K562 (cell line): ENCODE results near the gene PLXND1.

Experiments
- EP300 ChIP-seq: IDR thresholded peaks from 2 replicates; pipeline ENCODE4 v1.6.1; 2012; ENCODE audit warnings: low read length, improper control_type of control experiment
- NR1H2 ChIP-seq: sonication (generic); formaldehyde crosslinking; IDR thresholded peaks from 2 replicates; pipeline ENCODE4 v1.4.0; 2020; ENCODE audit warnings: mild to moderate bottlenecking, missing genetic modification reagents
- POLR2A ChIP-seq: fragments of 450-650 bp; conservative IDR thresholded peaks from 2 replicates; pipeline ENCODE4 v1.6.1; 2016
- RAD21 ChIP-seq, 2 experiments: fragments of 250-450 bp in 1 of 2; fragments of 450-650 bp in 1 of 2; sonication (Bioruptor Pico) in 1 of 2; formaldehyde crosslinking in 1 of 2; IDR thresholded peaks in 1 of 2; conservative IDR thresholded peaks in 1 of 2; 2 replicates each; pipeline versions ENCODE4 v1.4.0 to v1.8.0; 2020 to 2022; ENCODE audit warnings: mild to moderate bottlenecking in 2 of 2, moderate library complexity in 1 of 2
- SP2 ChIP-seq: IDR thresholded peaks from 2 replicates; pipeline ENCODE4 v1.6.1; 2011; ENCODE audit warnings: mild to moderate bottlenecking, low read depth, low read length, moderate library complexity; ENCODE audit not compliant: poor library complexity, severe bottlenecking; ENCODE audit errors: extremely low read depth
- TBP ChIP-seq: optimal IDR thresholded peaks from 2 replicates; pipeline ENCODE3; 2011; ENCODE audit warnings: low read depth, low read length, improper control_type of control experiment
- ZFP36 ChIP-seq: fragments of 150-350 bp; IDR thresholded peaks from 2 replicates; pipeline ENCODE4 v1.6.1; 2018; ENCODE audit warnings: low read length, low read depth; ENCODE audit not compliant: partially characterized antibody
- ZFX ChIP-seq: sonication (generic); formaldehyde crosslinking; IDR thresholded peaks from 2 replicates; pipeline ENCODE4 v1.8.0; 2022; ENCODE audit warnings: mild to moderate bottlenecking, missing genetic modification reagents, moderate library complexity
- ZNF175 ChIP-seq: fragments of 200-800 bp; sonication (Bioruptor generic); IDR thresholded peaks from 2 replicates; pipeline ENCODE4 v1.6.1; 2016; ENCODE audit warnings: low read depth, mild to moderate bottlenecking, missing genetic modification characterization, missing compliant biosample characterization
- ZNF224 ChIP-seq: sonication (generic); formaldehyde crosslinking; IDR thresholded peaks from 2 replicates; pipeline ENCODE4 v1.8.0; 2022; ENCODE audit warnings: mild to moderate bottlenecking, missing genetic modification reagents
- TF ChIP-seq, protein P1 (sequence below), 3 experiments: IDR thresholded peaks in 2 of 3; conservative IDR thresholded peaks in 1 of 3; 2 replicates each; pipeline ENCODE4 v1.5.1; 2011 to 2012; ENCODE audit warnings: low read length in 3 of 3, mild to moderate bottlenecking in 3 of 3, control low read depth in 2 of 3, improper control_type of control experiment in 1 of 3, inconsistent platforms in 1 of 3, low read depth in 1 of 3, mixed read lengths in 1 of 3, moderate library complexity in 1 of 3; ENCODE audit not compliant: insufficient read depth in 2 of 3
- TF ChIP-seq, protein P2 (sequence below): sonication (generic); formaldehyde crosslinking; IDR thresholded peaks from 2 replicates; pipeline ENCODE4 v1.8.1; 2023; ENCODE audit warnings: mild to moderate bottlenecking, missing genetic modification reagents

DNA sequence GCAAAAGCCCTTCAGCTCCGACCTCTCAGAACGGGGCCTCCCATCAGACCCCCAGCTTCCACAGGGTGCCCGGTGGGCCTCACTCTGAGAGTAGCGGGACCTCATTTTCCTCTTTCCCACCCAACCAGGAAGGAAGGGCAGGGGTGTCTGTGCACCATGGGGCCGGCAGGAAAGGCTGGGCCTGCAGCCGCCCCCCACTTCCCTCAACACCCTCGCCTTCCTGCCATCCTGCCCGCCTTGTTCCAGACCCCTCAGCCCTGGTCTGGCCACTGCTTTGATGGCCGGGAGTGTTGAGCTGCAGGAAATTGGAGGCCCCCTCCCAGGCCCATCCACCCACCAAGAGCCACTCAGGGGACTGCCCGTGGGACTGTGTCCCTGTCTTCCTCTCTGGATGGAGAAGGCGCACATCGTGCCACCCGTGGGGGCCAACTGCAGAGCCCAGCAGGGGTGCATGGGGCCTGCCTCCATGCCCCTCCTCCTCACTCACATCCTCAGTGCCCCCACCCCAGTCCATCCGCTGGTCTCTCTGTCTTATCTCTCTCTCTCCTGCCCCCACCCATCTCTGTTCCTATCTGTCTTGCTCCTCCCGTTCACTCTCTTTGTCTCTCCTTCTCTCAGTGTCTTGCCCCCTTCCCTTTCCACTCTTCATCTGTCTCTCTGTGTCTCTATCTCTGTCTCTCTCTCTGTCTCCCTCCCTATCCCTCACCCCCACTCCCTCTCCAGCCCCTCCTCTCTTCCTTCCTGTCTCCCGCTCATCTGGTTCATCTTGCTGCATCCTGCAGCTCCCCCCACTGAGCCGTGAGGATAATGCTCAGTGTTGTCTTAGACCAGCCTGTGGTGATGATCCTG, 1.8 kb upstream of the PLXND1 start:
- no peak for TF ChIP-seq POLR2A
- no peak for TF ChIP-seq ZFX
- TF ChIP-seq, protein P1, sequence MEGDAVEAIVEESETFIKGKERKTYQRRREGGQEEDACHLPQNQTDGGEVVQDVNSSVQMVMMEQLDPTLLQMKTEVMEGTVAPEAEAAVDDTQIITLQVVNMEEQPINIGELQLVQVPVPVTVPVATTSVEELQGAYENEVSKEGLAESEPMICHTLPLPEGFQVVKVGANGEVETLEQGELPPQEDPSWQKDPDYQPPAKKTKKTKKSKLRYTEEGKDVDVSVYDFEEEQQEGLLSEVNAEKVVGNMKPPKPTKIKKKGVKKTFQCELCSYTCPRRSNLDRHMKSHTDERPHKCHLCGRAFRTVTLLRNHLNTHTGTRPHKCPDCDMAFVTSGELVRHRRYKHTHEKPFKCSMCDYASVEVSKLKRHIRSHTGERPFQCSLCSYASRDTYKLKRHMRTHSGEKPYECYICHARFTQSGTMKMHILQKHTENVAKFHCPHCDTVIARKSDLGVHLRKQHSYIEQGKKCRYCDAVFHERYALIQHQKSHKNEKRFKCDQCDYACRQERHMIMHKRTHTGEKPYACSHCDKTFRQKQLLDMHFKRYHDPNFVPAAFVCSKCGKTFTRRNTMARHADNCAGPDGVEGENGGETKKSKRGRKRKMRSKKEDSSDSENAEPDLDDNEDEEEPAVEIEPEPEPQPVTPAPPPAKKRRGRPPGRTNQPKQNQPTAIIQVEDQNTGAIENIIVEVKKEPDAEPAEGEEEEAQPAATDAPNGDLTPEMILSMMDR (IDR thresholded peaks at IDR 0.05 in 2 of 3, conservative IDR thresholded peaks at IDR 0.05 in 1 of 3; ENCODE audit: insufficient read depth in 2 of 3, low read depth in 1 of 3, low read length in 3 of 3), result peak in 2 of 3 experiments; percentile 43 to 55; a peak in 5 of 6 replicates
- TF ChIP-seq ZNF175 (CRISPR knock-in tag), result no peak
- TF ChIP-seq SP2, result no peak
- no peak for TF ChIP-seq NR1H2 (CRISPR knock-in tag)
- TF ChIP-seq, protein P2, sequence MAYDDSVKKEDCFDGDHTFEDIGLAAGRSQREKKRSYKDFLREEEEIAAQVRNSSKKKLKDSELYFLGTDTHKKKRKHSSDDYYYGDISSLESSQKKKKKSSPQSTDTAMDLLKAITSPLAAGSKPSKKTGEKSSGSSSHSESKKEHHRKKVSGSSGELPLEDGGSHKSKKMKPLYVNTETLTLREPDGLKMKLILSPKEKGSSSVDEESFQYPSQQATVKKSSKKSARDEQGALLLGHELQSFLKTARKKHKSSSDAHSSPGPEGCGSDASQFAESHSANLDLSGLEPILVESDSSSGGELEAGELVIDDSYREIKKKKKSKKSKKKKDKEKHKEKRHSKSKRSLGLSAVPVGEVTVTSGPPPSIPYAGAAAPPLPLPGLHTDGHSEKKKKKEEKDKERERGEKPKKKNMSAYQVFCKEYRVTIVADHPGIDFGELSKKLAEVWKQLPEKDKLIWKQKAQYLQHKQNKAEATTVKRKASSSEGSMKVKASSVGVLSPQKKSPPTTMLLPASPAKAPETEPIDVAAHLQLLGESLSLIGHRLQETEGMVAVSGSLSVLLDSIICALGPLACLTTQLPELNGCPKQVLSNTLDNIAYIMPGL, result no peak
- peak; percentile 24 to 67; a peak in 3 of 4 replicates for TF ChIP-seq RAD21 (CRISPR knock-in tag; conservative IDR thresholded peaks at IDR 0.05 in 1 of 2, IDR thresholded peaks at IDR 0.05 in 1 of 2)
- TF ChIP-seq EP300, result no peak
- TF ChIP-seq ZNF224 (CRISPR knock-in tag), result no peak
- no peak for TF ChIP-seq ZFP36
- no peak for TF ChIP-seq TBP
